Liver (tissue), 9 donors: ENCODE measurements around the gene ZNF20. TPM values are rescaled to one million over a fixed set of nuclear protein-coding genes. Genes with fewer than 3 reads are reported as not detected.
A peak's percentile ranks its signal among the peaks of the same experiment; 100 is the strongest.

ENCODE experiments used
- DNase-seq: peaks from one replicate; pipeline ENCODE4 v3.0.0-alpha.2; 2017; ENCODE audit warnings: low spot score
- H3K27ac ChIP-seq, 2 donors: one replicate each; pipeline ENCODE4 v1.7.0; 2013; ENCODE audit warnings: inconsistent platforms in 2 of 2, low read length in 2 of 2, control low read depth in 1 of 2, low read depth in 1 of 2, mild to moderate bottlenecking in 1 of 2
- H3K27me3 ChIP-seq, 4 donors: one replicate each; pipeline versions ENCODE4 v1.6.1 to v1.7.0; 2013; ENCODE audit warnings: low read length in 3 of 4, inconsistent platforms in 1 of 4, mild to moderate bottlenecking in 1 of 4, moderate library complexity in 1 of 4; ENCODE audit not compliant: control insufficient read depth in 4 of 4, insufficient read depth in 4 of 4
- H3K36me3 ChIP-seq, 4 donors: one replicate each; pipeline versions ENCODE4 v1.6.1 to v1.7.0; 2013; ENCODE audit warnings: low read length in 3 of 4, mild to moderate bottlenecking in 3 of 4, low read depth in 1 of 4, moderate library complexity in 1 of 4; ENCODE audit not compliant: control insufficient read depth in 4 of 4, insufficient read depth in 3 of 4
- H3K4me1 ChIP-seq, 4 donors: one replicate each; pipeline versions ENCODE4 v1.6.1 to v1.7.0; 2013; ENCODE audit warnings: low read length in 3 of 4, mild to moderate bottlenecking in 3 of 4, moderate library complexity in 1 of 4; ENCODE audit not compliant: control insufficient read depth in 4 of 4, insufficient read depth in 4 of 4
- H3K4me3 ChIP-seq, 3 donors: one replicate each; pipeline versions ENCODE4 v1.6.1 to v1.7.0; 2013; ENCODE audit warnings: low read length in 3 of 3, control low read depth in 1 of 3, low read depth in 1 of 3, mild to moderate bottlenecking in 1 of 3
- H3K9ac ChIP-seq, 2 donors: one replicate each; pipeline ENCODE4 v1.7.0; 2013; ENCODE audit warnings: low read length in 2 of 2, mild to moderate bottlenecking in 2 of 2, moderate library complexity in 2 of 2, control low read depth in 1 of 2, low read depth in 1 of 2
- H3K9me3 ChIP-seq, 4 donors: one replicate each; pipeline versions ENCODE4 v1.6.1 to v1.7.0; 2013; ENCODE audit warnings: low read length in 3 of 4; ENCODE audit not compliant: control insufficient read depth in 4 of 4
- CTCF ChIP-seq: fragments of 150-350 bp; IDR thresholded peaks from 2 replicates; pipeline ENCODE4 v1.5.1; 2017; ENCODE audit warnings: improper control_type of control experiment, low read depth, low read length; ENCODE audit not compliant: missing input control
- EGR1 ChIP-seq, 2 donors: IDR thresholded peaks; 2 replicates each; pipeline ENCODE4 v1.6.1; 2016 to 2018; ENCODE audit warnings: antibody characterized with exemption in 2 of 2, low read depth in 2 of 2
- FOXA1 ChIP-seq: IDR thresholded peaks from 2 replicates; pipeline ENCODE4 v1.6.1; 2016; ENCODE audit warnings: antibody characterized with exemption
- FOXA2 ChIP-seq: IDR thresholded peaks from 2 replicates; pipeline ENCODE4 v1.6.1; 2016; ENCODE audit warnings: antibody characterized with exemption
- GABPA ChIP-seq, 2 donors: IDR thresholded peaks in 1 of 2; conservative IDR thresholded peaks in 1 of 2; 2 replicates each; pipeline ENCODE4 v1.6.1; 2016; ENCODE audit warnings: antibody characterized with exemption in 2 of 2, mild to moderate bottlenecking in 1 of 2, moderate library complexity in 1 of 2
- HNF4A ChIP-seq, 2 donors: conservative IDR thresholded peaks; 2 replicates each; pipeline ENCODE4 v1.6.1; 2016; ENCODE audit warnings: antibody characterized with exemption in 2 of 2, mild to moderate bottlenecking in 2 of 2
- HNF4G ChIP-seq: IDR thresholded peaks from 2 replicates; pipeline ENCODE4 v1.6.1; 2016; ENCODE audit warnings: antibody characterized with exemption
- JUND ChIP-seq, 2 donors: IDR thresholded peaks; 2 replicates each; pipeline ENCODE4 v1.6.1; 2016; ENCODE audit warnings: antibody characterized with exemption in 2 of 2
- NR2F2 ChIP-seq: IDR thresholded peaks from 2 replicates; pipeline ENCODE4 v1.6.1; 2016; ENCODE audit warnings: antibody characterized with exemption
- RAD21 ChIP-seq, 2 donors: IDR thresholded peaks; 2 replicates each; pipeline ENCODE4 v1.6.1; 2016; ENCODE audit warnings: antibody characterized with exemption in 2 of 2, mild to moderate bottlenecking in 2 of 2
- REST ChIP-seq: IDR thresholded peaks from 2 replicates; pipeline ENCODE4 v1.6.1; 2016; ENCODE audit warnings: antibody characterized with exemption, mild to moderate bottlenecking
- RXRA ChIP-seq, 2 donors: IDR thresholded peaks; 2 replicates each; pipeline ENCODE4 v1.6.1; 2017 to 2018; ENCODE audit warnings: antibody characterized with exemption in 2 of 2, mild to moderate bottlenecking in 1 of 2
- TAF1 ChIP-seq: conservative IDR thresholded peaks from 2 replicates; pipeline ENCODE4 v1.6.1; 2016; ENCODE audit warnings: antibody characterized with exemption, mild to moderate bottlenecking
- YY1 ChIP-seq: IDR thresholded peaks from 2 replicates; pipeline ENCODE4 v1.6.1; 2016; ENCODE audit warnings: antibody characterized with exemption, mild to moderate bottlenecking
- ZBTB33 ChIP-seq: IDR thresholded peaks from 2 replicates; pipeline ENCODE4 v1.6.1; 2016; ENCODE audit warnings: antibody characterized with exemption
- WGBS: extraction: QIAGEN DNeasy Blood & Tissue Kit; methylation state at CpG from one replicate; pipeline ENCODE4 v1.1.7; 2013; 5-methylcytosine and 5-hydroxymethylcytosine counted together
- polyA plus RNA-seq, 2 donors: library from polyadenylated mRNA; stranded (reverse) in 1 of 2; unstranded in 1 of 2; fragments of 200-250 nt in 1 of 2; fragments of >200 nt in 1 of 2; fragmentation: Nextera tagmentation in 1 of 2; extraction: Ambion mirVana in 1 of 2; gene quantifications; one replicate each; pipeline versions ENCODE4 v1.2.1 to v1.2.3, GENCODE V29; 2013 to 2015
- total RNA-seq, 2 donors: library from RNA; depleted of rRNA; stranded (reverse); fragments of >200 nt; gene quantifications; one replicate each; pipeline ENCODE4 v1.2.3, GENCODE V29; 2014
- donor health status: healthy.
- donor health status: healthy.
- donor health status: healthy.
- donor health status: healthy.
- donor health status: healthy.

ZNF20 gene
- total and polyA plus RNA-seq, 4 donors: 0.13 to 1.8 (median 1.1) TPM

- Histone ChIP-seq H3K9me3 (peaks cover 2 to 16% (median 8%) of the 10 kb centered on the region in 4 donors), H3K4me1 (peaks cover 4 to 16% (median 13%) of the 10 kb centered on the region in 4 donors), H3K4me3 (peak overlapping the region in 1 of 3 donors; percentile 29), H3K27me3 (no peaks in the 10 kb centered on the region), H3K36me3 (peaks cover 0 to 18% (median 15%) of the 10 kb centered on the region in 4 donors), H3K27ac (no peak overlapping the region), H3K9ac (no peak overlapping the region)
- 53% methylated on average over 10 of the region's 10 CpGs for WGBS
- DNase-seq: no peak
- no peak for TF ChIP-seq JUND (IDR thresholded peaks at IDR 0.05)
- TF ChIP-seq NR2F2: no peak
- no peak for TF ChIP-seq ZBTB33
- no peak for TF ChIP-seq EGR1 (IDR thresholded peaks at IDR 0.05; ENCODE audit: low read depth in 2 of 2)
- no peak for TF ChIP-seq HNF4G
- TF ChIP-seq CTCF: no peak
- TF ChIP-seq RXRA (IDR thresholded peaks at IDR 0.05): no peak
- no peak for TF ChIP-seq HNF4A (conservative IDR thresholded peaks at IDR 0.05)
- TF ChIP-seq FOXA2: no peak
- no peak for TF ChIP-seq REST
- TF ChIP-seq YY1: no peak
- no peak for TF ChIP-seq GABPA (IDR thresholded peaks at IDR 0.05 in 1 of 2, conservative IDR thresholded peaks at IDR 0.05 in 1 of 2)
- no peak for TF ChIP-seq FOXA1
Measured at GRCh38 chr19:12141405-12141736, 1.2 kb upstream of the ZNF20 start.

GRCh38 chr19:12140545-12141404 is 625 bp upstream of the ZNF20 start:
- TF ChIP-seq CTCF (peak; percentile 94), RAD21 (IDR thresholded peaks at IDR 0.05) (peak; percentile 96 to 99), REST (no peak), TAF1 (no peak), GABPA (IDR thresholded peaks at IDR 0.05 in 1 of 2, conservative IDR thresholded peaks at IDR 0.05 in 1 of 2) (no peak)

More at GRCh38 chr19:12140545-12141404, 625 bp upstream of the ZNF20 start:
- Histone ChIP-seq H3K9ac (peak overlapping the region; percentile 19 to 83), H3K9me3 (peaks cover 4 to 10% (median 7%) of the 10 kb centered on the region in 4 donors), H3K4me3 (peak overlapping the region; percentile 73 to 92 (median 87)), H3K27ac (peak overlapping the region; percentile 22 to 42), H3K4me1 (peaks cover 4 to 16% (median 13%) of the 10 kb centered on the region in 4 donors), H3K27me3 (no peaks in the 10 kb centered on the region), H3K36me3 (peaks cover 0 to 17% (median 12%) of the 10 kb centered on the region in 4 donors)
- 10% methylated on average over 17 of the region's 17 CpGs for WGBS
- peak; percentile 90 for DNase-seq
